Activated CD8-positive, alpha-beta T cell treated with anti-CD3 and anti-CD28 coated beads for 36 hours (primary cell): ENCODE results near the gene CISH. TPM values are rescaled to one million over a fixed set of nuclear protein-coding genes. Genes with fewer than 3 reads are reported as not detected.

Source experiments
- ATAC-seq: fragments of 200-7000 bp; cut with Tn5 transposase; one replicate; pipeline ENCODE4 v1.10.0; 2021; ENCODE audit warnings: mild to moderate bottlenecking, moderate library complexity
- CTCF ChIA-PET: fragments of 350-600 bp; sonication (Branson Sonifier 250); formaldehyde crosslinking; loops from one replicate; lab custom pipeline; 2021; ENCODE audit warnings: antibody characterized with exemption; lab: Charles Lee
- POLR2A ChIA-PET: fragments of 350-600 bp; sonication (Branson Sonifier 250); formaldehyde crosslinking; loops from one replicate; lab custom pipeline; 2021; ENCODE audit warnings: antibody characterized with exemption; lab: Charles Lee
- DNase-seq: peaks from one replicate; pipeline ENCODE4 v3.0.0-alpha.2; 2020
- H3K27ac Mint-ChIP-seq: one replicate; pipeline ENCODE4 v1.8.0; 2021; ENCODE audit warnings: mild to moderate bottlenecking, mixed read lengths
- H3K27me3 Mint-ChIP-seq: one replicate; pipeline ENCODE4 v1.8.0; 2021; ENCODE audit warnings: mixed read lengths
- H3K36me3 Mint-ChIP-seq: one replicate; pipeline ENCODE4 v1.8.0; 2021; ENCODE audit warnings: low read depth, mixed read lengths
- H3K4me1 Mint-ChIP-seq: one replicate; pipeline ENCODE4 v1.8.0; 2021; ENCODE audit warnings: low read depth, mixed read lengths
- H3K4me3 Mint-ChIP-seq: one replicate; pipeline ENCODE4 v1.8.0; 2021; ENCODE audit warnings: mild to moderate bottlenecking, moderate library complexity, mixed read lengths
- H3K9me3 Mint-ChIP-seq: one replicate; pipeline ENCODE4 v1.8.0; 2021; ENCODE audit warnings: mixed read lengths
- intact Hi-C: fragments of 100-400 bp; cut with micrococcal nuclease; formaldehyde crosslinking; loops from one replicate; pipeline ENCODE4 v1.10.0; 2022
- total RNA-seq, 2 experiments: library from RNA; stranded (reverse); gene quantifications; one replicate each; pipeline ENCODE4 v1.2.3, GENCODE V29; 2021
- TF ChIP-seq, protein P1 (sequence below): fragments of 200-600 bp; IDR thresholded peaks from one replicate; pipeline ENCODE4 v1.8.0; 2022; ENCODE audit warnings: antibody characterized with exemption, mild to moderate bottlenecking

Gene CISH
- total RNA-seq, 2 experiments from 2014 or later, result 307 to 308 TPM

DNA sequence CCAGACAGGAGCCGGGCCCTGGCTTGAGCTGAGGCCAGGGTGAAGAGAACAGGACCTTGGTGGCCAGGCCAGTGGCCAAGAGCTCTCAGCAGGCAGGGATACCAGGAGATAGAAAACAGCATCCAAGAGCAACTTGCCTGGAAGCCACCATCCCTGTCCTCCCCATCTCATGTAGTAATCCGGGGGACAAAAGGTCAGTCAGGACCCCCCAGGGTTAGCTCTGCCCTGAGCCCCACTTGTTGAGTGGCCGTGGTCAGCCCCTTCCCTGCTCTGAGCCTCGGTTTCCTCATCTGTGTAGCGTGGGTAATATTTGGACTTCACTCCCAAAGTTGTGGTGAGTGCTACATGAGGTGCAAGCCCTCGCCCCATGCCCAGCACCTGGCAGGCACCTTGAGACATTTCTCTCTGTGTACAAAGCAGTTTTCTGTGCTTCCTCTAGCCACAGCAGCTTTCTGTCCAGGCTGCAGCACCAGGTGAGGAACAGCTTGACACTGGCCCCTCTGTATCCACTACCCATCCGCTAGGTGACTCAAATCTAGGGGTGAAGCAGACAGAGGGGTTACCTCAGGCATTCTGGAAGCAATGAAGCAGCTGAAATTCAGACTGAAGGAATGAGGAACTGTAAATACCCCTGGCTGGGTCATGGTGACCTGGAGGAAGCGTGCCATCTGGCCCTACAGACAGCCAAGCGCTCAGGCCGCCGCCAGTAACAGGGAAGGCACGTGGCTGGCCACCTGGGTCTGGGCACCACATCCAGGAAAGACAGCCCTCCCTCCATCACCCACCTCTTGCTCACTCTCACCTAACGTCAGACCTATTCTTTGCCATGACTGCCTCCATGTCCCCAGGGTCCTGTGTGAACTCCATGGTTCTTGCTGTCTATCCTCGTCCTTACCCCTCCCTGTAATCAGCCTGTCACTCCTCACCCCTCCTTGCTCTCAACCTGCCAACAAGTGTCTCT lies 6.7 kb downstream of the CISH start:
- intact Hi-C loops, result no loop called here
- H3K4me1 Mint-ChIP-seq, result peaks cover 57% of the 10 kb centered on the region
- no peaks in the 10 kb centered on the region for H3K27me3 Mint-ChIP-seq
- ChIA-PET CTCF (interaction anchor here (2.6 to 25.1 kb wide), 4 partner anchors 6 to 32 kb away, joined by 9 to 769 read pairs (median 148); partner anchors contain the start of genes C3orf18, CISH and HEMK1), POLR2A (interaction anchor here (0.8 to 25.8 kb wide), 7 partner anchors 4 to 784 kb away, joined by 3 to 2276 read pairs (median 4); partner anchors contain the start of genes C3orf18, CISH, HEMK1 and MAPKAPK3)
- DNase-seq, result peak; percentile 55
- peak overlapping the region; percentile 94 for H3K4me3 Mint-ChIP-seq
- H3K9me3 Mint-ChIP-seq, result no peaks in the 10 kb centered on the region
- peaks cover 82% of the 10 kb centered on the region for H3K36me3 Mint-ChIP-seq
- TF ChIP-seq, protein P1, sequence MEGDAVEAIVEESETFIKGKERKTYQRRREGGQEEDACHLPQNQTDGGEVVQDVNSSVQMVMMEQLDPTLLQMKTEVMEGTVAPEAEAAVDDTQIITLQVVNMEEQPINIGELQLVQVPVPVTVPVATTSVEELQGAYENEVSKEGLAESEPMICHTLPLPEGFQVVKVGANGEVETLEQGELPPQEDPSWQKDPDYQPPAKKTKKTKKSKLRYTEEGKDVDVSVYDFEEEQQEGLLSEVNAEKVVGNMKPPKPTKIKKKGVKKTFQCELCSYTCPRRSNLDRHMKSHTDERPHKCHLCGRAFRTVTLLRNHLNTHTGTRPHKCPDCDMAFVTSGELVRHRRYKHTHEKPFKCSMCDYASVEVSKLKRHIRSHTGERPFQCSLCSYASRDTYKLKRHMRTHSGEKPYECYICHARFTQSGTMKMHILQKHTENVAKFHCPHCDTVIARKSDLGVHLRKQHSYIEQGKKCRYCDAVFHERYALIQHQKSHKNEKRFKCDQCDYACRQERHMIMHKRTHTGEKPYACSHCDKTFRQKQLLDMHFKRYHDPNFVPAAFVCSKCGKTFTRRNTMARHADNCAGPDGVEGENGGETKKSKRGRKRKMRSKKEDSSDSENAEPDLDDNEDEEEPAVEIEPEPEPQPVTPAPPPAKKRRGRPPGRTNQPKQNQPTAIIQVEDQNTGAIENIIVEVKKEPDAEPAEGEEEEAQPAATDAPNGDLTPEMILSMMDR, result no peak
- ATAC-seq, result no peak
- peak overlapping the region; percentile 100 for H3K27ac Mint-ChIP-seq

DNA sequence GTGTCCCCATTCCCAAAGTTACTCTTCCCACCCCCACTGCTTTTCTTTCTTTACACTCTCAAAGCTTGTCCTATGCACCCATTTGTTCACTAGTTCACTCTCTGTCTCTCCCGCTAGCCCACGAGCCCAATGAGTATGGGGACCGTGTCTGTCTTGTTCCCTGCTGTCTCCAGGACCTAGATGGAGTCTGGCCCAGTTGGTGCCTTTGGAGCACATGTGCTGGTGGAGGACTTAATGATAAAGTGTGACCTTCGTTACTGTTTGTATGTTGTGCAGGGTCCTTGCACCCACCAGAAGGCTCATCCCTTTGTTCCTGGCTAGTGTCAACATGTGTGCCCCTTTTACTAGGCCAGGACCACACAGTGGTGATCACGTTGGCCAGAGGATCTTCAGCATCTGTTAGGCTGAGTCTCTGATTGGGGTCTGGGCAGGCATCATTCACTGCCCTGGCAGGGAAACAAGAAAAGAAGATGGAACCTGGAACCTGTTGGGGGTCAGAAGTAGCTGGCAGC lies 7.4 kb downstream of the CISH start:
- H3K27ac Mint-ChIP-seq, result peak overlapping the region; percentile 100
- peak overlapping the region; percentile 94 for H3K4me3 Mint-ChIP-seq
- ChIA-PET CTCF (interaction anchor here (2.6 to 25.1 kb wide), 4 partner anchors 7 to 31 kb away, joined by 9 to 769 read pairs (median 148); partner anchors contain the start of genes C3orf18, CISH and HEMK1), POLR2A (interaction anchor here (0.8 to 25.8 kb wide), 5 partner anchors 4 to 266 kb away, joined by 3 to 2276 read pairs (median 1836); partner anchors contain the start of genes C3orf18, CISH, HEMK1 and MAPKAPK3)
- TF ChIP-seq, protein P1, result no peak
- H3K9me3 Mint-ChIP-seq, result no peaks in the 10 kb centered on the region
- DNase-seq (peak; percentile 27), ATAC-seq (no peak)
- no peaks in the 10 kb centered on the region for H3K27me3 Mint-ChIP-seq
- intact Hi-C loops, result no loop called here
- H3K36me3 Mint-ChIP-seq, result peaks cover 82% of the 10 kb centered on the region
- peaks cover 65% of the 10 kb centered on the region for H3K4me1 Mint-ChIP-seq

DNA sequence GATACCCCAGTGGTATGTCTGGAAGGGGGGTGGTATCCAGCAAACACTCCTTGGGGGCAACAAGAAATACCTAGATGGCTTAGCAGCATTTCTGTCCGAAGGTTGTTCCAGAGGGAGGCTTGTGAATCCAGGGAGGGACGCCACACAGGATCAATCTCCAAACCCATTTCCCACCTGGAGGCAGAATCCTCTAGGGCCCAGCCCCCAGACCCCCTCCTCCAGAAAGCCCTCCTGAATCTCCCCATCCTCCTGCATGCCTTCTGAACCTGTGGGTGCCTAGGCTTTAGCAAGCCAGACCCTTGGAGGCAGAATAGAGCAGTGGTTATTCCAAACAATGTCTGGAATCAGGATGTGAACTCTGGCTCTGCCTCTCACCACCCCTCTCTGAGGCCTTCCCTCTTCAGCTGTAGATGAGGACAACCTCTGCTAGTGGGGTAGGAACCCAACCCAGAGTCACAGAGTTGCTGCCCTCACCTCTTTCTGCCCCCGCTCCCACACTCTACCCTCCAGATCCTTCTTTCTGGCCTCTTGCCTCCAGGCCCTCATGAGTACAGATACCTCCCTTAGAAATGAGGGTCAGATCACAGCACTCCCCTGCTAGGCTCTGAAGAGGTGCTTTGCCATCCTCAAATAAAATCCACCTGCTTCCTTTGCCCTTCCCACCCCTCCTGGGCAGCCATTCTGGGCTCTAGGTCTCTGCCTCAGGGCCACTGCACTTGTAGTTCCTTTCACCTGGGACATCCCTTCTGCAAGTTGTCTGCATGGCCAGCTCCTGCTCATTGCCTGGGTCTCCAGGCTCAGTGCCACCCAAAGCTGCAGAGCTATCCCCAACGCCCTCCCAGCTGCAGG lies 8.1 kb downstream of the CISH start:
- TF ChIP-seq, protein P1, result no peak
- POLR2A ChIA-PET, result interaction anchor here (25.5 to 25.8 kb wide), 3 partner anchors 5 to 28 kb away, joined by 1836 to 2276 read pairs (median 1836); partner anchors contain the start of genes C3orf18, CISH, HEMK1 and MAPKAPK3

DNA sequence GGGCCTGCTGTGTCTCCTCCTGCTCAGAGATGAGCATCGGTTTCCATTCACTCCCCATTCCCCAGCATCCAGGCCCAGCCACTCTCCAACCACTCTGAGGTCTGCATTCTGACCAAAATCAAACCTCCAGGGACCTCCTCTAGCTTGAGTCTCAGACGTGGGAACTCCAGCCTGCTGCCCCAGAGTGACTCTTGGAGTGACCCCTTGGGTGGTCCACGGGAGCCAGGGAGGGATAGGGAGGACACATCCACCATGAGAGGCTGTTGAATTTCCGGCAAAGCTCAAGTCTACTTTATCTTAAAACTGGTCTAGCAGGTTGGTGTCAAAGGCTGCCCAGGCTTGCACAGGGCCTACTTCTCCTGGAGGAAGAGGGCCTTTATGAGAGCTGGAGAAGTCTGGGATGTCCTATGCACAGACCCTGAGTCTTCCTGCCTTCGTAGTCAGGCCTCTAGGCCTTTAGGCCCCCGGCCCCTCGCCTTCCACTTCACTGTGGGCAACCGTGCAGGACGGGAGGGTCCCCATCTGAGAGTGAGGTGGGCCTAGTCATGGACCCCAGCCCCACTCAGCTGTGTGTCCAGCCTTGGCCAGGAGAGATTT lies 8.9 kb downstream of the CISH start:
- peak overlapping the region; percentile 94 for H3K4me3 Mint-ChIP-seq
- peaks cover 79% of the 10 kb centered on the region for H3K36me3 Mint-ChIP-seq
- ATAC-seq (no peak), DNase-seq (no peak)
- TF ChIP-seq, protein P1, result no peak
- ChIA-PET CTCF (interaction anchor here (1.4 to 25.1 kb wide), 5 partner anchors 9 to 71 kb away, joined by 3 to 769 read pairs (median 78); partner anchors contain the start of genes C3orf18, CISH, HEMK1 and MAPKAPK3), POLR2A (interaction anchor here (0.6 to 25.8 kb wide), 9 partner anchors 5 to 1653 kb away, joined by 3 to 2276 read pairs (median 4); partner anchors contain the start of genes C3orf18, CISH, HEMK1 and MAPKAPK3)
- no peaks in the 10 kb centered on the region for H3K27me3 Mint-ChIP-seq
- intact Hi-C loops, result no loop called here
- no peaks in the 10 kb centered on the region for H3K9me3 Mint-ChIP-seq
- H3K27ac Mint-ChIP-seq, result peak overlapping the region; percentile 100
- H3K4me1 Mint-ChIP-seq, result peaks cover 78% of the 10 kb centered on the region

More for the DNA sequence above, 8.1 kb downstream of the CISH start:
- ATAC-seq, result no peak
- Mint-ChIP-seq H3K9me3 (no peaks in the 10 kb centered on the region), H3K4me1 (peaks cover 71% of the 10 kb centered on the region), H3K36me3 (peaks cover 81% of the 10 kb centered on the region), H3K27ac (peak overlapping the region; percentile 100), H3K4me3 (peak overlapping the region; percentile 94), H3K27me3 (no peaks in the 10 kb centered on the region)
- CTCF ChIA-PET, result interaction anchor here (2.6 to 25.1 kb wide), 4 partner anchors 8 to 31 kb away, joined by 9 to 769 read pairs (median 148); partner anchors contain the start of genes C3orf18, CISH and HEMK1
- peak; percentile 43 for DNase-seq
- intact Hi-C loops, result no loop called here
